HG03558 (cell line): ENCODE measurements around the gene RHEBL1.
A peak's percentile ranks its signal among the peaks of the same experiment; 100 is the strongest.
"Not testable (repeated sequence)": the region's sequence is repeated elsewhere in the genome, so short reads cannot be mapped to it uniquely, and the experiment has no call there.

Source experiments
- ATAC-seq: cut with Tn5 transposase; IDR thresholded peaks from one replicate; pipeline ENCODE4 v1.9.1; 2021; ENCODE audit warnings: moderate number of reproducible peaks; ENCODE audit not compliant: unreplicated experiment; ENCODE audit errors: extremely low read depth

Gene RHEBL1

GRCh38 chr12:49091056-49091835 lies 21.5 kb upstream of the RHEBL1 start:
- no peak for ATAC-seq

GRCh38 chr12:49089821-49090773 lies 20.3 kb upstream of the RHEBL1 start:
- ATAC-seq, result no peak

GRCh38 chr12:49088932-49089330 lies 19.2 kb upstream of the RHEBL1 start:
- no peak for ATAC-seq

- peak; percentile 67 for ATAC-seq
Observed at GRCh38 chr12:49088150-49088931, 18.6 kb upstream of the RHEBL1 start.

- no peak for ATAC-seq
Observed at GRCh38 chr12:49086116-49086515, 16.3 kb upstream of the RHEBL1 start.

GRCh38 chr12:49084438-49084837 lies 14.7 kb upstream of the RHEBL1 start:
- ATAC-seq, result no peak

GRCh38 chr12:49079793-49080192 lies 10.0 kb upstream of the RHEBL1 start:
- no peak for ATAC-seq

- ATAC-seq, result no peak
Observed at GRCh38 chr12:49070971-49071370, 1.2 kb upstream of the RHEBL1 start.

GRCh38 chr12:49068879-49069506 lies 786 bp downstream of the RHEBL1 start:
- no peak for ATAC-seq

GRCh38 chr12:49066120-49066519 lies 3.7 kb downstream of the RHEBL1 start:
- no peak for ATAC-seq

GRCh38 chr12:49064767-49065152 lies 5.0 kb downstream of the RHEBL1 start:
- no peak for ATAC-seq

- ATAC-seq, result not testable (repeated sequence)
Observed at GRCh38 chr12:49061916-49062315, 7.9 kb downstream of the RHEBL1 start.

GRCh38 chr12:49061157-49061650 lies 8.6 kb downstream of the RHEBL1 start:
- no peak for ATAC-seq

- no peak for ATAC-seq
Observed at GRCh38 chr12:49060237-49061156, 9.3 kb downstream of the RHEBL1 start, which contains the start of gene KMT2D. TSS of gene KMT2D (minus strand) at chr12:49060794. CDS start at chr12:49055324, 5,470 bp downstream.

GRCh38 chr12:49059299-49060171 lies 10.2 kb downstream of the RHEBL1 start:
- no peak for ATAC-seq

- no peak for ATAC-seq
Observed at GRCh38 chr12:49059045-49059298, 10.8 kb downstream of the RHEBL1 start.

- ATAC-seq, result no peak
Observed at GRCh38 chr12:49058366-49059044, 11.3 kb downstream of the RHEBL1 start.
